ENCODE measurements around the gene PCDHB1.
"Not testable (repeated sequence)": the region's sequence is repeated elsewhere in the genome, so short reads cannot be mapped to it uniquely, and the experiment has no call there.

PCDHB1 gene

DNA sequence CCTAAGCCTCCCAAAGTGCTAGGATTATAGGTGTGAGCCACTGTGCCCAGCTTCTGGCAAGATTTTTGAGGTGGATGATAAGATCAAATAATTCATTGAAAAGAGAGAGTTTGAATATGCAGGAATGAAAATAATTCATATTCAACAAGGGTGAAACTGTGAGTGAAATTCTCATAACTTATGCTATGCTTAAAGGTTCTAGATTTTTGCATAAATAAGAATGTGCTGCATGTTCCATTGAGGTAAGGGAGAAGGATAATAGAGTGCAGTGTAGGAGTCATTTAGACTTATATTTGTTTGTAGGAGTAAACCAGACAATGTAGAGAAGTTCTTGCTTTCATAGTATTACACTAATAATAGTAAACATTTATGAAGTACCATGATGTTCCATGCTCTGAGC, 31.1 kb downstream of the PCDHB1 start:
- DNase-seq = no peak

DNA sequence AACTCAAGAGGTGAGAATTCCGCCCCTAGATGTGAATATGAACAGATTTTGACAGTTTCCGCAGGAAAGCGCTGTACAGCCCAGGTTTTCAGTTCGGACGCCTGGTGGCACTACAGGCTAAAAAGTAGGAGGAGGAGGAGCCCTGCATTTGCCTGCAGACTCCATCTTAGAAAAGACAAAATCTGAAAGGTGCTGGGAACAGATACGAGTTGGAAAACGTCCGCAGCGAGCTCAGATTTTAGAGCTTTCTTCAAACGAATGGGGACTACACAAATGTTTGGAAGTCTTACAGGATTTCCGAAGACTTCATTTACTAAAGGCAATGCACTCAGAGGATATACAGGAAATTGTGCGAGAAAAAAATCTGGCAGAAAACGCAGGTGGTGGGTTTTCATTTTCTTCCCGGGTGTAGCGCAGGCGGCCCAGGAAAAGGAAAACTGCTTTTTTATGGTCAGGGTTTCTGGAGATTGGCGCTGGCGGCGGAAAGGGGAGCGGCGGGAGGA, 33.4 kb downstream of the PCDHB1 start:
- DNase-seq = no peak

- DNase-seq = no peak
Observed at GRCh38 chr5:141094481-141095262, 43.5 kb downstream of the PCDHB1 start, which contains the start of gene PCDHB2. PCDHB2 (plus strand) TSS chr5:141094615; CDS start chr5:141094791, 176 bp downstream.

DNA sequence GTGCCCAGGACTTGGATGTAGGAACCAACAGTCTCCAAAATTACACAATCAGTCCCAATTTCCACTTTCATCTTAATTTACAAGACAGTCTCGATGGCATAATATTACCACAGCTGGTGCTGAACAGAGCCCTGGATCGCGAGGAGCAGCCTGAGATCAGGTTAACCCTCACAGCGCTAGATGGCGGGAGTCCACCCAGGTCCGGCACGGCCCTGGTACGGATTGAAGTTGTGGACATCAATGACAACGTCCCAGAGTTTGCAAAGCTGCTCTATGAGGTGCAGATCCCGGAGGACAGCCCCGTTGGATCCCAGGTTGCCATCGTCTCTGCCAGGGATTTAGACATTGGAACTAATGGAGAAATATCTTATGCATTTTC, 44.1 kb downstream of the PCDHB1 start:
- DNase-seq = no peak

DNA sequence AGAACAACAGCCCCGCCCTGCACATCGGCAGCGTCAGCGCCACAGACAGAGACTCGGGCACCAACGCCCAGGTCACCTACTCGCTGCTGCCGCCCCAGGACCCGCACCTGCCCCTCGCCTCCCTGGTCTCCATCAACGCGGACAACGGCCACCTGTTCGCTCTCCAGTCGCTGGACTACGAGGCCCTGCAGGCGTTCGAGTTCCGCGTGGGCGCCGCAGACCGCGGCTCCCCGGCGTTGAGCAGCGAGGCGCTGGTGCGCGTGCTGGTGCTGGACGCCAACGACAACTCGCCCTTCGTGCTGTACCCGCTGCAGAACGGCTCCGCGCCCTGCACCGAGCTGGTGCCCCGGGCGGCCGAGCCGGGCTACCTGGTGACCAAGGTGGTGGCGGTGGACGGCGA, 45.0 kb downstream of the PCDHB1 start:
- DNase-seq = not testable (repeated sequence)

- DNase-seq = not testable (repeated sequence)
Observed at GRCh38 chr5:141096586-141096985, 45.4 kb downstream of the PCDHB1 start.

- no peak for DNase-seq
Observed at GRCh38 chr5:141100243-141100805, 49.1 kb downstream of the PCDHB1 start, which contains the start of gene PCDHB3. PCDHB3 (plus strand) TSS chr5:141100473; CDS start chr5:141100650, 177 bp downstream.

DNA sequence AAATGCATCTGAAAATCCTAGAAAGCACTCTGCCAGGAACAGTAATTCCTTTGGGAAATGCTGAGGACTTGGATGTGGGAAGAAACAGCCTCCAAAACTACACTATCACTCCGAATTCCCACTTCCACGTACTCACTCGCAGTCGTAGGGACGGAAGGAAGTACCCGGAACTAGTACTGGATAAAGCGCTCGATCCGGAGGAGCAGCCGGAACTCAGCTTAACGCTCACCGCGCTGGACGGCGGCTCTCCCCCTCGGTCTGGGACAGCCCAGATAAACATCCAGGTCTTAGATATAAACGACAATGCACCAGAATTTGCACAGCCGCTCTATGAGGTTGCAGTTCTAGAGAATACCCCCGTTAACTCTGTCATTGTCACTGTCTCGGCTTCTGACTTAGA, 49.9 kb downstream of the PCDHB1 start:
- no peak for DNase-seq

GRCh38 chr5:141102070-141102469, 50.9 kb downstream of the PCDHB1 start:
- not testable (repeated sequence) for DNase-seq

GRCh38 chr5:141102471-141102870, 51.3 kb downstream of the PCDHB1 start:
- DNase-seq = not testable (repeated sequence)

DNA sequence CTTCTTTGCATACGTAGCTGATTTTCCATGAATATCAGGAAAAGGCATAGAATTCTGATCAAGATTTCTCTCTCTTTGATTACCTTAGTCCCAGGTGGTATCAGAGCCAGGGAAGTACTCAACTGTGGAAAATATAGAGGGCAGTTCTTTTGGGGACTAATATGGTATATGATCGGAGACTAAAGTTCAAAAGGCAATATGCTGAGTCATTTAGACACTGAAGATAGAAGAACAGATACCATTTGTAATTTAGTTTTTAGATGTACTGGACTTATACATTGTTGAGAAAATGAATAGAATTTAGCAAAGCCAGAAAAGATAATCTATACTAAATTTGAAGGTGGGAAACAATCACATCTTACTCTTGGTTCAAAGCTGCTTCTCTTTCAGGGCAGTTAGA, 54.2 kb downstream of the PCDHB1 start:
- no peak for DNase-seq
